GM10266 (cell line): Measurements from ENCODE around the gene UBE2E2.

Experiments
- DNase-seq: peaks from one replicate; pipeline ENCODE4 v3.0.0; 2012; ENCODE audit errors: extremely low spot score
- CTCF ChIP-seq: IDR thresholded peaks from 2 replicates; pipeline ENCODE4 v1.5.1; 2012; ENCODE audit warnings: mild to moderate bottlenecking, low read depth; ENCODE audit not compliant: control insufficient read depth, insufficient read depth; ENCODE audit errors: missing control alignments

UBE2E2 gene

GRCh38 chr3:23288715-23289114 is 85.6 kb downstream of the UBE2E2 start:
- no peak for DNase-seq
- no peak for TF ChIP-seq CTCF

DNA sequence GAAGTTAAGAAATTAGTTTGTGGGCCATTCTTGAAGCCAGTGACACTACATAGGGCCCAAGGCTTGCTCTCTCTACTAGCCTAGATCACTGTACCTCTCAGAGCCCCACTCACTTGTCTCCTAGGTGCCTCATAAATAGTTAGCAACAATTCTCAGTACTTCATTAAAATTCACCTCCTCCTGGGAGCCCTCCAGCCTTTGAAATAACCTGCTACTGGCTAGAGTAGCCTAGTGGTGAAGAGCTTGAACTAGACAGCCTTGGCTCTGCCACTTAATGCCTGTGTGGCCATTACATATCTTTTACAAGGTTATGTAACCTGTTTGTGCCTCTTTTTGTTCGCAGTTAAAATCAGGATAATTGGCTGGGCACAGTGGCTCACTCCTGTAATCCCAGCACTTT is 89.3 kb downstream of the UBE2E2 start:
- no peak for DNase-seq
- no peak for TF ChIP-seq CTCF

DNA sequence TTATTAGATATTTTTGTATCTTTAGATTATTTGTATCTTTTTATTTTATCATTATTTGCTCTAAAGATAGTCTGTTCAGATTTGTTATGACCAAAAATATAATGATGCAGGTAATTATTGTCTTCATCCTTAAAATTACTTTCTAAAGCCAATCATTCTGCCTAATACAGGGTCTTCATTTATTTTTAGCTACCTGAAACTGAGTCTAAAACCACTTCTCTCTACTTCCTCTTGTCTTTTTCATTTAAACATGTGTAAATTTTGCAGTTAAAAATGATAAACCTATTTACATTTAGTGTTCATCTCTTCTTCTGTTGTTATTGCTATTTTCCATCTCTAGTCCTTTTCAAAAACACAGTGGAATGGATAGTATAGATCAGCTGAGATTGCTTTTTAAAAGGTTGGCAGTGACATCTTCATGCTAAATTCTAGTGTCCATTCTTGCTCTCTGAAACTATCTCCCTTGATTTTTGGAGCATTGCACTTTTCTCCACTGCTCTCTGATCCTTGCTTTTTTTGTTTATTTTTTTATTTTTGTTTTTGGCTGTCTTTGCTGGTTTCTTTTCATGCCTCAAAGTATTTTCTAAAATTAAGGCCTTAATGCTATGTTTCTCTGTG is 91.8 kb downstream of the UBE2E2 start:
- DNase-seq = no peak
- no peak for TF ChIP-seq CTCF

GRCh38 chr3:23301819-23302218 is 98.7 kb downstream of the UBE2E2 start:
- DNase-seq = no peak
- no peak for TF ChIP-seq CTCF

GRCh38 chr3:23302271-23302670 is 99.1 kb downstream of the UBE2E2 start:
- no peak for DNase-seq
- TF ChIP-seq CTCF = no peak

GRCh38 chr3:23303601-23304217 is 100.6 kb downstream of the UBE2E2 start:
- TF ChIP-seq CTCF = no peak

GRCh38 chr3:23304424-23304823 is 101.3 kb downstream of the UBE2E2 start:
- TF ChIP-seq CTCF = no peak
- no peak for DNase-seq

More at GRCh38 chr3:23303601-23304217, 100.6 kb downstream of the UBE2E2 start:
- DNase-seq = no peak
